KMS-11 (cell line): ENCODE data around the gene EPHB3.

Experiments
- H2AFZ ChIP-seq: fragments of 200-600 bp; sonication (generic); 2 replicates; pipeline ENCODE4 v1.6.1; 2016; ENCODE audit warnings: antibody characterized with exemption, mixed run types, low read depth
- H3K27ac ChIP-seq: fragments of 200-600 bp; sonication (generic); 2 replicates; pipeline ENCODE4 v1.6.1; 2016; ENCODE audit warnings: mild to moderate bottlenecking, mixed run types
- H3K27me3 ChIP-seq: fragments of 200-600 bp; sonication (generic); 2 replicates; pipeline ENCODE4 v1.6.1; 2017; ENCODE audit warnings: mild to moderate bottlenecking, low read depth, mixed run types, moderate library complexity; ENCODE audit not compliant: insufficient read depth
- H3K36me3 ChIP-seq: fragments of 200-600 bp; sonication (generic); 2 replicates; pipeline ENCODE4 v1.6.1; 2017; ENCODE audit warnings: mild to moderate bottlenecking, mixed run types; ENCODE audit not compliant: insufficient read depth
- H3K4me1 ChIP-seq: fragments of 200-600 bp; sonication (generic); 2 replicates; pipeline ENCODE4 v1.6.1; 2016; ENCODE audit warnings: mild to moderate bottlenecking, low read depth, mixed run types; ENCODE audit not compliant: poor library complexity, severe bottlenecking
- H3K4me2 ChIP-seq: fragments of 200-600 bp; sonication (generic); 2 replicates; pipeline ENCODE4 v1.7.0; 2016; ENCODE audit warnings: mild to moderate bottlenecking, mixed run types
- H3K4me3 ChIP-seq: fragments of 200-600 bp; sonication (generic); IDR thresholded peaks from 2 replicates; pipeline ENCODE4 v1.6.1; 2017; ENCODE audit warnings: low read depth, low read length, mixed read lengths; ENCODE audit not compliant: insufficient read depth
- H3K79me2 ChIP-seq: fragments of 200-600 bp; sonication (generic); 2 replicates; pipeline ENCODE4 v1.6.1; 2016; ENCODE audit warnings: low read depth, mixed run types; ENCODE audit not compliant: insufficient read depth
- H3K9ac ChIP-seq: fragments of 200-600 bp; sonication (generic); 2 replicates; pipeline ENCODE4 v1.6.1; 2016; ENCODE audit warnings: mild to moderate bottlenecking, mixed run types
- H4K20me1 ChIP-seq: fragments of 200-600 bp; sonication (generic); 2 replicates; pipeline ENCODE4 v1.6.1; 2016; ENCODE audit warnings: mild to moderate bottlenecking, mixed run types; ENCODE audit not compliant: insufficient read depth
- CTCF ChIP-seq: fragments of 200-600 bp; sonication (generic); conservative IDR thresholded peaks from 2 replicates; pipeline ENCODE4 v1.6.1; 2017; ENCODE audit warnings: low read depth, mild to moderate bottlenecking, antibody characterized with exemption, low read length, moderate library complexity, mixed read lengths

The EPHB3 gene

GRCh38 chr3:184601576-184602371 lies 40.2 kb downstream of the EPHB3 start:
- Histone ChIP-seq H3K27me3 (peaks cover 20% of the 10 kb centered on the region), H3K27ac (no peak overlapping the region), H3K36me3 (no peaks in the 10 kb centered on the region), H3K4me2 (no peak overlapping the region), H2AFZ (no peak overlapping the region), H3K4me1 (no peaks in the 10 kb centered on the region), H3K9ac (no peak overlapping the region), H3K4me3 (no peak overlapping the region), H4K20me1 (no peaks in the 10 kb centered on the region), H3K79me2 (no peaks in the 10 kb centered on the region)
- TF ChIP-seq CTCF, result no peak

- Histone ChIP-seq H2AFZ (no peak overlapping the region), H3K4me1 (no peaks in the 10 kb centered on the region), H3K4me3 (no peak overlapping the region), H3K36me3 (no peaks in the 10 kb centered on the region), H3K4me2 (no peak overlapping the region), H3K27ac (no peak overlapping the region), H3K27me3 (peaks cover 20% of the 10 kb centered on the region), H3K79me2 (no peaks in the 10 kb centered on the region), H4K20me1 (no peaks in the 10 kb centered on the region), H3K9ac (no peak overlapping the region)
- no peak for TF ChIP-seq CTCF
Observed at GRCh38 chr3:184602372-184603150, 41.0 kb downstream of the EPHB3 start.

- no peaks in the 10 kb centered on the region for H3K36me3 ChIP-seq
- H3K4me2 ChIP-seq, result no peak overlapping the region
- no peak overlapping the region for H2AFZ ChIP-seq
- no peaks in the 10 kb centered on the region for H4K20me1 ChIP-seq
- H3K79me2 ChIP-seq, result no peaks in the 10 kb centered on the region
- H3K4me1 ChIP-seq, result no peaks in the 10 kb centered on the region
- no peak overlapping the region for H3K4me3 ChIP-seq
- no peak overlapping the region for H3K27ac ChIP-seq
- TF ChIP-seq CTCF, result no peak
- no peak overlapping the region for H3K9ac ChIP-seq
- peaks cover 20% of the 10 kb centered on the region for H3K27me3 ChIP-seq
Observed at GRCh38 chr3:184603151-184604030, 41.8 kb downstream of the EPHB3 start.

DNA sequence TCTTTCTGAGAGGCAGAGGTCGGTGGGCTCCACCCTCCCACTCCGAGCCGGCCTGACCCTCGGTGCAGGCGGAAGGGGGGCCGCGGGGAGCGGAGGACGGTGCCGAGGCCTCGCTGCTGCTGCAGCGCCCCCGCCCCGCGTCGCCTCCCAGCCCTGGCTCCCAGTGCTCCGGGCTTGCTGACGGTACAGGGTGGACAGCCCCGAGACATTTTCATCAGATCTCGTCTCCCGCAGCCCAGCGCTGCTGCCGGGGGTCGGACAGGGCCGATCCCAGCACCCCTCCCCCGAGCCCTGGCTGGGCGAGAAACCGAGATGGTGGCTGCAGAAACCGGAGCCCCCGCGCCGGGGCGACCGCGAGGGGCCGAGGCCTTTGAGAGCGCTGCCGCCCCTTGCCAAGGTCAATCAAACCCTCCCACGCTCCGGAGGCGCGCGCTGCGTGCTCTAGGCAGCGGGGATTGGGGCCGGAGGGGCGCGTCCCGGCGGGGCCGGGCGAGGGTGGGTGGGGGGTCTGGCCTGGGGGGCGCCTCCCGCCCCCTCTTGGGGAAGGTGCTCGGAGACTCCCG lies 42.5 kb downstream of the EPHB3 start:
- Histone ChIP-seq H3K9ac (no peak overlapping the region), H3K36me3 (no peaks in the 10 kb centered on the region), H3K4me3 (no peak overlapping the region), H2AFZ (no peak overlapping the region), H3K79me2 (no peaks in the 10 kb centered on the region), H3K4me2 (no peak overlapping the region), H3K27me3 (peaks cover 20% of the 10 kb centered on the region), H4K20me1 (no peaks in the 10 kb centered on the region), H3K4me1 (no peaks in the 10 kb centered on the region), H3K27ac (no peak overlapping the region)
- TF ChIP-seq CTCF, result no peak
